ENCODE data around the gene CARM1. TPM values are rescaled to one million over a fixed set of nuclear protein-coding genes. Genes with fewer than 3 reads are reported as not detected.
"Not testable (repeated sequence)": the region's sequence is repeated elsewhere in the genome, so short reads cannot be mapped to it uniquely, and the experiment has no call there.

The CARM1 gene
- total and polyA plus RNA-seq, 11 donors, result 22.4 to 39.5 (median 29.3) TPM

DNA sequence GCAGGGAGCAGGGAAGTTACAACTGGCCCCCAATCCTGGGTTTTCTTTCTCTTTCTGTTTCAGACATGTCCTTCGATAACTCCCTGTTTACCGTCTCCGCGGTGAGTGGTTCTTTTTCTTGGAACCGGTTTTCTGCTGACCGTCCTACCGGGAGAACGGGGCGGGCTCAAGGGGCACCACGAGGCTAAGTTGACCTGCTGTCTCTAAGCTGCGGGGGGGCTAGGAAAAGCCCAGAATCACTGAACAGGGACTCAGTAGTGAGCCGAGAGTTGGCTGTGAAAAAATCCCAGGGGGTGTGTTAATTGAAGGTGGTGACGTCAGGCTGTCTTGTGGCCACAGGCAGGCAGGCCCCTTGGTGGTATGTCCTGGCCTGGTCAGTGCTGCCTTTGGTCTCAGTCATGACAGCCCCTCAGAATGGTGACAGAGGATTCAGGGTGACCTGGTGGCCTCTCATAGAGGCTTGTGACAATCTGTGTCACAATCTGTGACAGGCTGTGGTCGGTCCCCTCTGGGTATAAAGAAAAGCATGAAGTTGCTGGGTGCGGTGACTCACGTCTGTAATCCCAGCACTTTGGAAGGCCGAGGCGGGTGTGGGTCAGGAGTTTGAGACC, 8.1 kb upstream of the CARM1 start:
- peak overlapping the region in 1 of 12 donors; percentile 33 for H3K27ac ChIP-seq
- H3K4me1 ChIP-seq, result peaks cover 0 to 32% (median 1%) of the 10 kb centered on the region in 12 donors
- peak overlapping the region in 1 of 12 donors; percentile 13 for H3K4me3 ChIP-seq
- no peaks in the 10 kb centered on the region for H3K27me3 ChIP-seq
- H3K36me3 ChIP-seq, result no peaks in the 10 kb centered on the region
- ATAC-seq (peak in 2 of 4 donors; percentile 13 to 28), DNase-seq (peak in 1 of 5 donors; percentile 31)
- TF ChIP-seq, protein P1, sequence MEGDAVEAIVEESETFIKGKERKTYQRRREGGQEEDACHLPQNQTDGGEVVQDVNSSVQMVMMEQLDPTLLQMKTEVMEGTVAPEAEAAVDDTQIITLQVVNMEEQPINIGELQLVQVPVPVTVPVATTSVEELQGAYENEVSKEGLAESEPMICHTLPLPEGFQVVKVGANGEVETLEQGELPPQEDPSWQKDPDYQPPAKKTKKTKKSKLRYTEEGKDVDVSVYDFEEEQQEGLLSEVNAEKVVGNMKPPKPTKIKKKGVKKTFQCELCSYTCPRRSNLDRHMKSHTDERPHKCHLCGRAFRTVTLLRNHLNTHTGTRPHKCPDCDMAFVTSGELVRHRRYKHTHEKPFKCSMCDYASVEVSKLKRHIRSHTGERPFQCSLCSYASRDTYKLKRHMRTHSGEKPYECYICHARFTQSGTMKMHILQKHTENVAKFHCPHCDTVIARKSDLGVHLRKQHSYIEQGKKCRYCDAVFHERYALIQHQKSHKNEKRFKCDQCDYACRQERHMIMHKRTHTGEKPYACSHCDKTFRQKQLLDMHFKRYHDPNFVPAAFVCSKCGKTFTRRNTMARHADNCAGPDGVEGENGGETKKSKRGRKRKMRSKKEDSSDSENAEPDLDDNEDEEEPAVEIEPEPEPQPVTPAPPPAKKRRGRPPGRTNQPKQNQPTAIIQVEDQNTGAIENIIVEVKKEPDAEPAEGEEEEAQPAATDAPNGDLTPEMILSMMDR (IDR thresholded peaks at IDR 0.05), result no peak
- no peak for TF ChIP-seq POLR2A (IDR thresholded peaks at IDR 0.05)
- 67 to 79% (median 74%) methylated on average over 18 of the region's 18 CpGs for WGBS, 4 donors
- intact Hi-C loops (cut with DNase I), result loop anchor here in 8 of 10 donors (5.0 to 10.0 kb wide), 5 partner anchors 91 to 161 kb away; partner anchors contain the start of genes DNM2 (in 4 of the 8) and QTRT1 (in 1 of the 8)
- H3K9me3 ChIP-seq, result no peaks in the 10 kb centered on the region

DNA sequence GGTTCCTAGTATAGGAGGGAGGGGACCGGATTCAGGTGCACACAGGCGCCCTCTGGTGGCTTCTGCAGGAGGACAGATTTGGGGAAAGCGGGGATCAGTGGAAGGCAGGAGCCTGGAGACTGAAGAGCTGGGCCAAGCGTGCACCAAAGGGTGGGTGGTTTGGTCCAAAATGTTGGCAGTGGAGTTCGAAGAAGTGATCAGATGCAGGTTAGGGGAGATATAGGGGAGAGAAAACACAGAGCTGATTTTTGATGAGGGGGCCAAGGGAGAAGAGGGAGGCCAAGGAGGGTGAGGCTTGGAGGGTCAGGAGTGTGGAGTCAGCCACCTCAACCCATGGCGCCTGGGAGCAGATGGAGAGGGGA, 6.8 kb upstream of the CARM1 start:
- Histone ChIP-seq H3K4me1 (peaks cover 0 to 37% (median 1%) of the 10 kb centered on the region in 12 donors), H3K36me3 (no peaks in the 10 kb centered on the region), H3K27me3 (no peaks in the 10 kb centered on the region), H3K27ac (peak overlapping the region in 1 of 12 donors; percentile 23), H3K9me3 (no peaks in the 10 kb centered on the region), H3K4me3 (peak overlapping the region in 3 of 12 donors; percentile 13 to 25 (median 21))
- no peak for TF ChIP-seq POLR2A (IDR thresholded peaks at IDR 0.05)
- TF ChIP-seq, protein P1 (IDR thresholded peaks at IDR 0.05), result peak; percentile 77 to 95 (median 89)
- WGBS, 4 donors, result 12 to 17% (median 15%) methylated on average over 6 of the region's 6 CpGs
- DNase-seq (peak; percentile 82 to 92 (median 84)), ATAC-seq (peak; percentile 69 to 84 (median 82))
- intact Hi-C loops (cut with DNase I), result loop anchor here (1.0 to 10.0 kb wide), 9 partner anchors 92 to 162 kb away; partner anchors contain the start of genes DNM2 (in 4 of the 10) and QTRT1 (in 1 of the 10)

DNA sequence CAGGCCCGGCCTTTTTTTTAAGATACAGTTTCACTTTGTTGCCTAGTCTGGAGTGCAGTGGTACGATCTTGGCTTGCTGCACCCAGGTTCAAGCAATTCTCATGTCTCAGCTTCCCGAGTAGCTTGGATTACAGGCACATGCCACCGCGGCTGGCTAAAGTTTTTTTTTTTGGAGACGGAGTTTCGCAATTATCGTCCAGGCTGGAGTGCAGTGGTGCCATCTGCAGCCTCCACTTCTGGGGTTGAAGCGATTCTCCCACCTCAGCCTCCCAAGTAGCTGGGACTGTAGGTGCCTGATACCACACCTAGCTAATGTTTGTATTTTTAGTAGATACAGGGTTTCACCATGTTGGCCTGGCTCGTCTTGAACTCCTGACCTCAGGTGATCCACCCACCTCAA, 4.9 kb upstream of the CARM1 start:
- intact Hi-C loops (cut with DNase I), result loop anchor here in 4 of 10 donors (5.0 to 10.0 kb wide), 2 partner anchors 149 to 152 kb away; partner anchors contain the start of gene DNM2 (in 4 of the 4)
- H3K4me1 ChIP-seq, result peaks cover 0 to 39% (median 4%) of the 10 kb centered on the region in 12 donors
- no peaks in the 10 kb centered on the region for H3K9me3 ChIP-seq
- no peak for TF ChIP-seq POLR2A (IDR thresholded peaks at IDR 0.05)
- TF ChIP-seq, protein P1 (IDR thresholded peaks at IDR 0.05), result no peak
- H3K36me3 ChIP-seq, result no peaks in the 10 kb centered on the region
- no peak for DNase-seq
- H3K27ac ChIP-seq, result no peak overlapping the region
- ATAC-seq, result no peak
- 94 to 95% (median 94%) methylated on average over 10 of the region's 10 CpGs for WGBS, 4 donors
- H3K4me3 ChIP-seq, result no peak overlapping the region
- H3K27me3 ChIP-seq, result no peaks in the 10 kb centered on the region

- H3K27me3 ChIP-seq, result no peaks in the 10 kb centered on the region
- H3K4me1 ChIP-seq, result peaks cover 0 to 38% (median 16%) of the 10 kb centered on the region in 12 donors
- H3K9me3 ChIP-seq, result no peaks in the 10 kb centered on the region
- DNase-seq (no peak), ATAC-seq (no peak)
- intact Hi-C loops (cut with DNase I), result loop anchor here in 4 of 10 donors (5.0 to 10.0 kb wide), 2 partner anchors 152 to 154 kb away; partner anchors contain the start of gene DNM2 (in 4 of the 4)
- no peak for TF ChIP-seq POLR2A (IDR thresholded peaks at IDR 0.05)
- TF ChIP-seq, protein P1 (IDR thresholded peaks at IDR 0.05), result no peak
- no peak overlapping the region for H3K27ac ChIP-seq
- 90 to 94% (median 93%) methylated on average over 6 to 10 of the region's 10 CpGs for WGBS, 4 donors
- no peak overlapping the region for H3K4me3 ChIP-seq
- no peaks in the 10 kb centered on the region for H3K36me3 ChIP-seq
These were observed 2.3 kb upstream of the CARM1 start for GRCh38 chr19:10868872-10869547.

DNA sequence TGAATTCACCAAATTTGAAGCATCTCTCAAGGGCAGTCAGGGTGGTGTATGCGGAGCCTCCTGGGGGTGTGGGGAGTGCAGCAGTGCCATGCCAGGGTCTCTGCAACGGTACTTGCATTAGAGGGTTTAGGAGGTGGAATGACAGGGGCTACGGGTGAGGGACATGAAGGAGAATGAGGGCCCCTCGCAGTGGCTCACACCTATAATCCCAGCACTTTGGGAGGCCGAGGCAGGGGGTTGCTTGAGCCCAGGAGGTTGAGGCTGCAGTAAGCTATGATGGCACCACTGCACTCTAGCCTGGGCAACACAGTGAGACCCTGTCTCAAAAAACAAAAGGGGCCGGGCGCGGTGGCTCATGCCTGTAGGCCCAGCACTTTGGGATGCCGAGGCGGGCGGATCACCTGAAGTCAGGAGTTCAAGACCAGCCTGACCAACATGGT, 1.5 kb upstream of the CARM1 start:
- peak overlapping the region in 3 of 12 donors; percentile 62 to 84 (median 79) for H3K27ac ChIP-seq
- 94 to 97% (median 95%) methylated on average over 10 to 11 of the region's 11 CpGs for WGBS, 4 donors

More for the DNA sequence above, 1.5 kb upstream of the CARM1 start:
- H3K9me3 ChIP-seq, ATAC-seq, H3K36me3 ChIP-seq, H3K27me3 ChIP-seq: not testable (repeated sequence)
- intact Hi-C loops (cut with DNase I), result loop anchor here in 7 of 10 donors (1.0 to 10.0 kb wide), 6 partner anchors 33 to 155 kb away; partner anchors contain the start of genes DNM2 (in 4 of the 7), TIMM29 (in 2 of the 7), TMED1 (in 2 of the 7) and YIPF2 (in 2 of the 7)
- DNase-seq, result peak in 2 of 5 donors; percentile 50 to 68
- Histone ChIP-seq H3K4me3 (peak overlapping the region in 3 of 12 donors; percentile 59 to 64 (median 62)), H3K4me1 (peaks cover 0 to 40% (median 15%) of the 10 kb centered on the region in 12 donors)
